HG03521 (cell line): ENCODE data around the gene ERMARD.

Source experiments
- ATAC-seq: cut with Tn5 transposase; IDR thresholded peaks from one replicate; pipeline ENCODE4 v1.9.1; 2021; ENCODE audit warnings: mild to moderate bottlenecking, moderate library complexity; ENCODE audit not compliant: unreplicated experiment

ERMARD gene

DNA sequence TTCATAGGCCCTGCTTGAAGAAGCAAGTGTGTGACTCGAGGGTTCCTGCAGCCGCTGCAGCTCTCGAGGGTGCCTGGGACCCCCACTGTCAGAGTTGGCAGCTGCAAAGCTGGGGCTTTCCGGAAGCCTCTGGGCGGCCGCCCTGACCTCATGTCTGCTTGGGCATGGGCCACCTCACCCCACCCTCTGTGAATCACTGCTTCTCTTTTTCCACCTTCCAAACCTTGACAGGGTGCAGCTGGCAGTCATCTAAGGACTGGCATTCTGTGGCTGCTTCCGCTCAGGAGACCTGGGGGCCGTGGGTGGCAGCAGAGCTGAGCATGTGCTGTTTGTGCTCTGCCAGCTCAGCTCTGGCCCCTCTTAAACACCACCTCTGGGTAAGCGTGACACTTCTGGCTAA, 32.0 kb downstream of the ERMARD start:
- no peak for ATAC-seq

DNA sequence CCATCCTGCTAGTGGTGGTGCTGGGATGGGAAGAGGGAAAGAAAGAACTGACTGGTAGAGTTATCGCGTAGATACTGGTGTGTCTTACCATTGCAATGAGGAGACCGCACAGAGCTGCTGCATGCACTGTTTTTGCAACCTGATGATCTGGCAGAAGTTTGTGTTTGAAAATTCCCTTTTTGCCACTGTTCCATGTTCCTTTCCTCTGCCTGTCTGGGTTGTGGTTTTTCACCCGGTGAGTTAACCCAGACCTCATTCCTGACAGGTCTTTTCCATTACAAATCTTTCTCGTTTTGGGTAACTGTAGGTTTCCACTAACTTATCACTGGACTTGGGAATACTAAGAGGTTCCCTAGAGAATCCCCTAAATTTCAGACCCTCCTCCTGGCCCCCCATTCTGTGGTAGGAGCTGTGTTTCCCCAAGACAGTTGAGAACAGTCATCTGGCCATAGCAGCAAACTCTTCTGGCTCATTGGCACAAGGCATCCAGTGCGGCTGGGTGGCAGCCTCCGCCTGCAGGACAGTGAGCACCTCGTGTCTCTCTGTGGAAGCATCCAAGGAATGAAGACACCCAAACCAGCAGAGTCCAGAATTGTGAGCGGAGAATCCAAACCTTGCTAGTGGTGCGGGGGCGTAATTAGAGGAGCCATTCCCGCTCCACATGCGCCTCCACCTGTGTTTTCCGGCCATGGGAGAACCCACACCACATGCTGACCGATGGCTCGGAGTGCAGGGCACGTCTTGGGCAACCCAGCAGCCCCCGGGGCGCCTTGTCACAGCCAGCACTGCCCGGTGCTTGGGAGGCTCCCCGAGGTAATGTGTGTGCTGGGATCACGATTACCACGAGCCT, 32.8 kb downstream of the ERMARD start:
- ATAC-seq: no peak

- ATAC-seq: no peak
Measured at GRCh38 chr6:169784821-169785340, 33.5 kb downstream of the ERMARD start.

GRCh38 chr6:169785566-169785965, 34.1 kb downstream of the ERMARD start:
- no peak for ATAC-seq

- ATAC-seq: no peak
Measured at GRCh38 chr6:169786349-169786748, 34.9 kb downstream of the ERMARD start.

- ATAC-seq: no peak
Measured at GRCh38 chr6:169787797-169788196, 36.4 kb downstream of the ERMARD start.

- ATAC-seq: no peak
Measured at GRCh38 chr6:169788809-169789145, 37.4 kb downstream of the ERMARD start.

DNA sequence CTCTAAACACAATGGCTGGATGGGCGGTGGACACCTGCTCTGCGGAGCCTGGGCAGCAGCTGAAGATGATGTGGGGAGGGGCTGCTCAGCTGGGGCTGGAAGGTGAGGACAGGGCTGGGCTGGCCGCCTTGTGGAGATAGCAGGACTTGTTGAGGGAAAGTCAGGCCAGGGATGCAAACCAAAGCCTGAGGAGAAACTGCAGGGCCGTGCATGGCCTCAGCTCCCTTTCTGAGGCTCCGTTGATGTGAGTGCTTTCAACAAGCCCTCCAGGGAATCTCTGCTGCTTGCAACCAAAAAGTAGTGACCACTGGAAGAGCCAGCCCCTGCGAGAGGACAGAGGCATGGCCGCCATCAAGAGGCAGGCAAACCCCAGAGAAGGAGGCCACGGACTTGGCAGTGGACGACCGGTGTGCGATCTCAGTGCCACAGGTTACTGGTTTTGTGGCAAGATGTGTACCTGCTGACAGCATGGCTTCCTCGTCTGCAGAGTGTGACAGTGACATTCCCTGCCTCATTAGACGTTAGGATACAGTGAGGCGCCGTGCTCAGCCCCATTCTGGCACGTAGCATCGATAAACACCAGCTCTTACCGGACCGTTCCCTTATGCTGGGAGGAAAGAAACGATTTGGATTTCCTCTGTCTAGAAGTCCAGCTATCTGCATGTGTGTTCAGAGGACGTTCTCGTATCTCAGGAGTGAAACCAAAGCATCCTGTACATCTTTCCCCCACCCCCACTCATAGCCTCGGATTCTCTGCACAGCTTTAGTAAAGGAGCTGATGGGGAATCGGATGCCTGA, 37.9 kb downstream of the ERMARD start:
- ATAC-seq: no peak

- ATAC-seq: peak; percentile 96
Measured at GRCh38 chr6:169789944-169790927, 38.8 kb downstream of the ERMARD start.

- ATAC-seq: no peak
Measured at GRCh38 chr6:169791721-169792131, 40.3 kb downstream of the ERMARD start.

GRCh38 chr6:169792306-169793015, 41.0 kb downstream of the ERMARD start:
- ATAC-seq: no peak

GRCh38 chr6:169793408-169793807, 42.0 kb downstream of the ERMARD start:
- ATAC-seq: no peak

DNA sequence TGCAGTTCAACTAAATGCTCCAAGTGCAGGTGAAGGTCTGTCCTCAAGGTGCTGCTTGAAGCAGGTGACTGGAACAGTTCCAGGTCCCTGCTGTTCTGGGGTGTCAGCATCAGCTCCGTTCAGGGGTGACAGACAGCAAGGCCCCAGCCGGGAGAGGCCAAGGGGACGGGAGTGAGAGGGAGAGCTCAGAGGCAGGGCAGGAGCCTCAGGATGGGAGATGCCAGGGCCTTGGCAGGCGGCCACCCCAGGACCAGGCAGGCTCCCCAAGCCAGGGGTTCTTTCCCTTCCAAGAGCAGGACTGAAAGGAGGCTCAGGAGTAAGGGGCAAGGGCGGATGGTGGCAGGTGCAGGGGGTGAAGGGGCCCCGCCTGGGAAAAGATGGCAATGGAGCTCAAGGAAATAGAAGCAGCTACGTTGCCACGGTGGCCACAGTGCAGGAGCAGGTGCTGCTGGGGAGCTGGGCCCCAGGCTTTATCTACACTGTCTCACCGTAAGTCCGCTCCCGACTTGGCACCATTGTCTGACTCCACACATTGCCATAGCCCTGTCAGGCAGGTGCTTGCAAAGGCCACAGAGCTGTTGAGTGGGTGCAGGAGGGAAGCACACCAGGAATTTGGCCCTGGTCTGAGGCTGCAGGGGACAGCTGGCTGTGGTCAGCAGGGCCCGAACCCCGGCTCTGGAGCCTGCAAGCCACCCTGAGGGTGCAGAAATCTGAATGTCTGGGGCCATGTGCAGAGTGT, 43.1 kb downstream of the ERMARD start:
- no peak for ATAC-seq

DNA sequence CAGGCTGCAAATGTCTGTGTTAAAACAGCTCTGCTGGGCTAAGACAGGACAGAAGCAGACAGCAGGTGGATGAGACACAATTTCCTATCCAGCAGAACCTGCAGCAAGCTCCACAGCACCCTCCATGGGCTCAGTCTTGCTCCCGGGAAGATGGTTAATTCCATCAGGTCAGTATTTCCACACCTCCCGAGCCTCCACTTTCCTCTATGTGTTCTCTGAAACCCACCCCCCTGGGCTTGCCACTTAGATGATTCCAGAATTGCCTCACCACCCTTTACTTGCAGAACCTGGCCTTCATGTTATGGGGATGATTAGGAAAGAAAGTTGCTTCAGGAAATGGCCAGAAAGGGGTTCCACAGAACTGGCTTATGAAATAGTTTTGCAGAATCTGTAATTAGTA, 43.8 kb downstream of the ERMARD start:
- ATAC-seq: no peak

DNA sequence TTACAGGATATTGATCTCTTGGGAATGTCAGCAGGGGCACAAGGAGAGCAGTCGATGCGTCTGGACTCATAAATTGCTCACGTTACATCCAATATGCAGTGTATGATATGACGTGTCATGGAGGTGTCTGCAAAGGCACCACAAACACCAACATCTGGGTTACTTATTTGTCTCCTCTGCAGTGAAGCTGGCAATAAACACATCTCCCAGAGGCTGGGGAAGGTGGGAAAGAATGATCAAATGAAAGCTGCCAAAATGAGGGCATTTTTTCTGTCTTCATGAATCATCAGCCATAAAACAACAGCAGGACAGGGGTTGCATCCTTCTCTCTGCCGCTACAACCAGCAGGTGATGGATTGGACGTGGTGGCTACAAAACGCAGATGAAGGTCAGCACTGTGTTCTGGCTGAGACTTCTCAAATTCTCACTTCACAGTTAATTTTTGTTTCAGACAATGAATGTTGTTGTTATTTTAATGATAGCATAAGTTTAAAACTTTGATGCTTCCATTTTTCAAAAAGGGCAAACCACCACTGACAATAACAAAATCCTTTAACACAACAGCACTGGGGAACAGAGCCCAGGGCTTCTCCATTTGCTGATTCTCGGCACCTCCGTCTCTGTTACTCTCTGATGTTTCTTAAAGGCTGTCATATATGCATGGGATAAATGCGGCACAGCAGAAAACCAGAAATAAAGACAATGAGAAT, 47.5 kb downstream of the ERMARD start:
- ATAC-seq: no peak

DNA sequence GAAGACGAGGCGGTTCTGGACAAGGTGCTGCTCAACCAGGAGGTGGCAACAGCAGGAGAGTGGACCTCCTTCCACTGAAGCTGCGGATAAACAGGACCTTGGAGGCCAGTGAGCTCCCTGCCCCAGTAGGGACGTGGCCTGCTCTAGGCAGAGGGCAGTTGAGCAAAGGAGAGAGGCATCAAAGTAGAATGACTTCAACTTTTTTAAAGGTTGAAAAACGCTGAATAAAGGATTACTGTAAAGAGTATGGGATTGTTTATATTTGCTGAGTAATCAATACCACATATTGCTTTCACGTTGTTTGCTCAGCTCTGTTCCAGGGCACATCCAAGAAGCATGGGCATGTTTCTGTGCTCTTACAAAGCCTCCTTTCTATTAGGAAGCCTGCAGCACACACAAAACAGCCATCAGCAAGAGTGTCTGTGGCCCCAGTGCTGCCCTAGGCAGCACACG, 48.1 kb downstream of the ERMARD start:
- ATAC-seq: no peak

- no peak for ATAC-seq
Measured at GRCh38 chr6:169800116-169800667, 48.8 kb downstream of the ERMARD start.

- no peak for ATAC-seq
Measured at GRCh38 chr6:169800668-169801395, 49.4 kb downstream of the ERMARD start.
